Stimulated activated CD8-positive, alpha-beta memory T cell treated with anti-CD3 and anti-CD28 coated beads, Interleukin-15, amount 100 ng/mL, for 48 hours (primary cell): ENCODE measurements around the gene GNG10.
A peak's percentile ranks its signal among the peaks of the same experiment; 100 is the strongest.
"Not testable (repeated sequence)": the region's sequence is repeated elsewhere in the genome, so short reads cannot be mapped to it uniquely, and the experiment has no call there.

ENCODE experiments used
- DNase-seq, 2 donors: peaks; one replicate each; pipeline ENCODE4 v3.0.0-alpha.2; 2020; ENCODE audit warnings: low read depth in 2 of 2

The GNG10 gene

GRCh38 chr9:111649016-111649415, 12.4 kb upstream of the GNG10 start:
- DNase-seq: no peak

DNA sequence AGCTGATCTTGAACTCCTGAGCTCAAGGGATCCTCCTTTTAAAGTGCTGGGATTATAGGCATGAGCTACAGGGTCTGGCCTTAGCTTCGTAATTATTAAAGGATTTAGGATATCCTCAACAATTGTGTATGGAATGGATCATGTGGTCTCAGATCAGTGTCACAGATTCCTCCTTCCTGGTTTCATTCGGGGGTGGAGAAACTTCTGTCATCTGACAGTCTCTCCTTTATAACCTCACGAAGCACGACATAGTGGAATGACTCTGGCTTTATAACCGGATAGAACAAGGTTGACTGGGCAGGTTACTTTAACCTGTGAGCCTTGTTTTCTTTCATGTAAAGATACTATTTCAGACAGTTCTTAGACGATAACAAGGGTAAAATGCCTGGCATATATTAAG, 4.4 kb upstream of the GNG10 start:
- DNase-seq: no peak

- DNase-seq: no peak
Measured at GRCh38 chr9:111658943-111659342, 2.5 kb upstream of the GNG10 start.

DNA sequence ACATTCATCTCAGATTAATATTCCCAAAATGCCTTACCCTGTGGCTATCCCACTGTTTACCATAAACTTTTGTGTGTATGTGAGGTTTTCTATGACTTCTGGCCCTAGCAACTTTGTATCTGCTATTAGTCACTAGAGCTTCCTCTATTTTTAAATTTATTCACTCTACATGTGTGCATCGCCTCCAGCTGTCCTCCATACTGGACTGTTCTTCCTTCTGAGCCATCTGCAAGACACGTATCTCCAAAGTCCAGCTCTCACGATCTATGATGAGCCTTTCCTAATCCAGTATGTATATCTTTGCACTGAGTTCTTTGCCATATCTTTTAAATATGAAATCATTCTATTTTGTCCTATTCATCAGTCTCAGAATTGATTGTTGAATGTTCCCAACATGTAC, 1.7 kb upstream of the GNG10 start:
- DNase-seq: no peak

GRCh38 chr9:111661802-111662521, 557 bp downstream of the GNG10 start:
- peak; percentile 3 to 9 for DNase-seq

DNA sequence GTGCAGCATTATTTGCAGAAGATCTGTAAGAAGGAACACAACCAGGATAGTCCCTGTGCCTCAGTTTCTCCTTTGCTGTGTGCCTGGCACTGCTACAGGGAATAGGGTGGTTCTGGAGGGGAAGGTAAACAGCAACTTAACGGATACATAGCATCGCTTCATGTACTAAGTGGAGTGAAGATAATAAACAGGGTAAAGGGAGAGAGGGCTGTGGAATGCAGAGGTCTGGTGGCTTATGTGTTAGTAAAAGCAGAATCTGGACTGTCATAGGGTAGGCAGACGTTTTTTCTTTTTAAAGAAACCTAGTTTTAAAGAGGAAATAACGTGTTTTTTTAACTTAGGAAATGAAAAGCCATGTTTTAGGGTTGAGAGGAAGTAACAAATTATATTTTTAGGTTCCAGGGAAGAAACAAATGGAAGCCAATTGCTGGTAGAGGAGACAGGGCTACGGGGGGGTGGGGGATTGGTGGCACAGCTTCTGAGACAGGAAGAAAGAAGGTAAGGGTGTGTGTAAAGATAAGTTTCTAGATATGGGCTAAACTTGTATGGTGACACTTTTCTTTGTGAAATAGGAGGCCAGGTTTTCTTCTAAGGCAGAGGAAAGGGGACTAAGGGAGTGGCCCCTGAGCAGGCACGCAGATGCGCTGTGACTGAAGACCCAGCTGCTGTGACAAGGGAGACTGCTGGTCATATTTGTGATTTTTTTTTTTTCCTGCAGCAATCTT, 1.3 kb downstream of the GNG10 start:
- DNase-seq: no peak

DNA sequence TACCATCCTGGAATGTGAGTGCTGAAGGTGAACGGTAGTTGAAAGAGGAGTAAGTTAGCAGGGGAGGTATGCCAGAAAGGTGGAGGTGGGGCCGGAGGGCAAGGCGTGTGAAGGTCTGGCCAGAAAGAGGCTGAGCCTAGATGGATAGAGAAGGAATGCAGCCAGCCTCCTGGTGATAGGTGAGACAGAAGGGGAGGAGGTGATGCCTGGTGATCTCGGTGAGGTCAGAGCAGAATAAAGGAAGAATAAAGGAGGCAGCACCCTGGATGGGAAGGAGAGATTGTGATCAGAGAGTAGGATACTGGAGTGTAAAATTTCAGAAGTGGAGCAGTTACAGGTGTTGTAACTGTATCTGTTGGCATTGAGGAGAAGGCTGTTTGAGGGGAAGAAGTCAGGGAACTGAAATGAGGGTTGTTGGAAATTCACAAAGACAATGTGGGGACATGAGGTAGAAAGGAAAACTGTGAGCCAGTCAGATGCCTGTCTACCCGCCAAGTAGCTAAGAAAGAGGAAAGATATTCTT, 2.0 kb downstream of the GNG10 start:
- no peak for DNase-seq

DNA sequence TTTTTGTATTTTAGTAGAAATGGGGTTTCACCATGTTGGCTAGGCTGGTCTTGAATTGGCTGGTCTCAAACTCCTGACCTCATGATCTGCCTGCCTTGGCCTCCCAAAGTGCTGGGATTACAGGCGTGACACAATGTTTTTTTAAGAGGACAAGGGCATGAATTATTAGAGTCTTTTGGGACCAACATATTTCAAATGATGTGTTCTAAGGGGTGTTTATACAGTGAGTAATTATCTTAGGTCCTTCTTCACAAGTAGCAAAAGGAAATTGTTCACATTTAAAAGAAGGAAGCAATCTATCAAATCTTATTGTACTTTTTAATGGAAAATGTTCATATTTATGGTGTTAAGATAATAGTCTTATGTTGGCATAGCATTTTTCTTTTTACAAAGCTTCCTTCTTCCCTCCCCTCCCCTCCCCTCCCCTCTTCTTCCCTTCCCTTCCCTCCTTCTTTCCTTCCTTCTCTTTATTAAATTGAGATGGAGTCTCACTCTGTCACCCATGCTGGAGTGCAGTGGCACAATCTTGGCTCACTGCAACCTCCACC, 6.7 kb downstream of the GNG10 start:
- DNase-seq: no peak

DNA sequence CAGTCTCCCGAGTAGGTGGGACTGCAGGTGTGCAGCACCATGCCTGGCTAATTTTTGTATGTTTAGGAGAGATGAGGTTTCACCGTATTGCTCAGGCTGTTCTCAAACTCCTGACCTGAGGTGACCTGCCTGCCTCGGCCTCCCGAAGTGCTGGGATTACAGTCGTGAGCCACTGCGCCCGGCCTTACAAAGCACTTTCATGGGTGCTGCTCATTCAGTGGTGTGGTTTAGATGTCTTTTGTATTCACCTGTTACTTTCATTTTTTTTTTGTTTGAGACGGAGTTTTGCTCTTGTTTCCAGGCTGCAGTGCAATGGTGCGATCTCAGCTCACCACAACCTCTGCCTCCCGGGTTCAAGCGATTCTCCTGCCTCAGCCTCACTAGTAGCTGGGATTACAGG, 7.2 kb downstream of the GNG10 start:
- not testable (repeated sequence) for DNase-seq

- no peak for DNase-seq
Measured at GRCh38 chr9:111674319-111674718, 12.9 kb downstream of the GNG10 start.

- DNase-seq: no peak
Measured at GRCh38 chr9:111676116-111676515, 14.7 kb downstream of the GNG10 start.

DNA sequence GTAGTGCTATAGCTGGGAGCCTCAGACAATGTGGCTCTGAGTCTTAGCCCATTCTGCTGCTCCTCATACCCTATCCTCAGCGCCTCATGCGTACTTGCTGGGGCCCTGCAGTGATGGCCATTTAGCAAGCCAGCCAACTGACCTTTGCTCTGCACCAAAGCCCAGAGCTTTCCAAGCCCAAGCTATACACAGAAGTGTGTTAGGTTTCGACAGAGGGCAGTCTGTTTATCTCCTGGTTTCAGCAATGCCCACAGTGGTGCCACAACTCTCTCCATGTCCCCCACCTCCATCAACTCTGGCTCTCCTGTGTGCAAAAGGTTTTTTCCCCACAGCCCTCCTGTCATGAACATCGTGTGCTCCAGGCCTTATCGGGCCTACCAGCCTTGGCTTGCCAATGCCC, 16.9 kb downstream of the GNG10 start:
- DNase-seq: no peak

DNA sequence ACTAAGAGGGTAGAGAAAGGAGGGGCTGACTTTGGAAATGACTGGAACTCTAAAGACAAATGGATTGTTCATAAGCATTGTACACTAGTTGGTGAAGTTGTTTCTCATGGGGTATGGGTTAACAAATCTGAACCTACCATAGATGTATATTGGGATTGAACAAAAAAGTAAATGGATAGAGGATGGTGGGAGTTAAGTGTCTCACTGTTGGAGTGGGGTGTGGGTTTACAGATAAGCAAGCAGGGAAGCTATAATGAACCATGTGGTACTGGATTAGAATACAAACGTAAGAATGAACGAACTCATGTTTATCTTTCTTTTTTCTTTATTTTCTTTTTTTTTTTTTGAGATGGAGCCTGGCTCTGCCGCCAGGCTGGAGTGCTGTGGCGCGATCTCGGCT, 17.8 kb downstream of the GNG10 start:
- no peak for DNase-seq

DNA sequence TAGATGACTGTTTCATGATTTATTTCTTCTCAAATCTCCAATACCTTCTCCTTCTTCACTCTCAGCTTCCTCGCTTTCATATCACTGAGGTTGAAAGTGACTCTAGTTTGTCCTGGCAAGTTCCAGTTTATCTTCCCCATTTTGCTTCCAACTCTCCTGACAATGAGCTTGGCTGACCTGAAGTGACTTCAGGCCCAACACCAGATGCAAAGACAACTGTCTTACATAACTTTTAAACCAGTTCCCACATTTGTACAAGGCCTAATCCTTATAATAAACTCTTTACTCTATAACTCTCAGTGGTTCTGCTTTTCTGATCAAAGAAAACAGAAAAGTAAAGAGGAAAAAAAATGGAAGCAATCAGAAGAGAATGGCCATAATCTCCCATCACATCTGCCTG, 22.0 kb downstream of the GNG10 start:
- no peak for DNase-seq

DNA sequence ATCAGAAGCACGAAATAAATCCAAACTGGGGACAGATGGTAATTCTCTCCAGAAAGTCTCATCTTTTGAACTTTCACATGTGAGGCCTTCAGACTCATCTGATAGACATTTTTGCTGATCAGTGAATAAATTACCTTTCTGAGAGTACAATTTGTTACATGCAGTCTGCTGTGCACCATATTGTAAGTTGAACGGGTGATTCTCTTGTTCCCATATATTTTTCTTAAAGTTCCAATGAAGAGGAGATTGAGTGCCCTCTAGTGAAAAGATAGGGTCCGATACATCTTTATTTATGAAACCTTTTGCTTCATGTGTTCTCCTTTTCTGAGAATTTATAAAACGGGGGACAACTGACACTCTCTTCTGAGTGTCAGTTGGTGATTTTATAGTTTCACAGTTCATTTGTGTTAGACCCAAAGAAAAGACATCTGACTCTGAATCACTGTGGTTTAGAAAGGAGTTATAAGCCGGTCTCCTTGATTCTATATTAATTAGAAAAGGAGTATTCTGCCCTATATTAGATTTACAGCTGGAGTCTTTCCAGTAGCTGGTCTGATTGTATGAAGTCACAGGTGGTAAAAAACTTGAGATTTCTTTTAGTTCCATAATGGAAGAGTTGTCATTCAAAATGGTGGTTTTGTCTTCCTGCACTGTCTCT, 30.4 kb downstream of the GNG10 start:
- no peak for DNase-seq

DNA sequence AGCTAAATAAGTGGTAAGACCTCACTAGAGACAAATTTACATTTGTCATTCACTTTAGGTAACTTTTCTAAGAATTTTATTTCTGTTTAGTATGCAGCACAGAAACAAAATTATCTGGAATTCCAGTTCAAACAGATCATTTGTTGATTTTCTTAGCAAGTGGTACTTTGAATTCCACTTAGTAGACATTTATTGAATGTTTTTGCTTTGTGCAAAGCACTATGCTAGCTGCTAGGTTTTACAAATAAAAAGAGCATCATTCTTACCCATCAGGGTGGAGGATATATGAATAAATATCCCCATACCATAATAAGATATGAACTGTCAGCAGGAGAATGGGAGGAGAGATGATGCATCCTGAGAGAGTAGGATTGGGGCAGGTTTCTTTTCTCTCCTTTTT, 35.4 kb downstream of the GNG10 start:
- no peak for DNase-seq

DNA sequence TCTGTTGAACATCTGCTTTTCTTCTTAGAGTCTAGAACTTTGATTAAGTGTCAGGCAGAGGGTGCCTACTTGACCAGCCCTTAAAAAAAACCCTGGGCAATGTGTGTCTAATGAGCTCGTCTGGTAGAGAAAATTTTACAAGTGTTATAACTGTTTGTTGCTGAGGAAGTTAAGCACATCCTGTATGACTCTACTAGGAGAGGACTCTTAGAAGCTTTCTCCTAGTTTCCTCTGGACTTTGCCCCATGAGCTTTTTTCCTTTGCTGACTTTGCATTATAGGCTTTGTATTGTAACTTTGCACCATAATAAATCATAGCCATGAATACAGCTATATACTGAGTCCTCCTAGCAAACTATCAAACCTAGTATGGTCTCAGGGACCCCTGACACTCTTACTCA, 39.4 kb downstream of the GNG10 start:
- DNase-seq: no peak

- no peak for DNase-seq
Measured at GRCh38 chr9:111704503-111704902, 43.1 kb downstream of the GNG10 start.

DNA sequence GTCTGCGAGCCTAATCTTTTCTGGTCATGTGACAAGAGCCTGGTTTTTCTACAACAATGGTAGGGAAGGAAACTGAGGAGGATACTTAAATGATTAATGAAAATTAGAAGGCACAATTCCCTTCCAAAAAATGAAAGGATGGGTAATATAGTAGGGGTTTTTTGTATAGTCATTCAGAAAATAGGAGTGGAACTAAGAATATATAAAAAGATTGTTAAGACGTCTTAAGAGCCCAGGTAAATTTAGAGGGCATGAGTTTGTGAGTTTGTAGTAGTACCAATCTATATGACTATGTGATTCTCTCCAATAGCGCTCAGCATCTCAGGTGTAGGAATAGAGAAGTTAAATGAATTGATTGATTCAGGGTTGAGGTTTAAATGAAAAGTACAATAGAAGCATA, 50.1 kb downstream of the GNG10 start:
- no peak for DNase-seq

- no peak for DNase-seq
Measured at GRCh38 chr9:111712369-111712768, 51.0 kb downstream of the GNG10 start.

DNA sequence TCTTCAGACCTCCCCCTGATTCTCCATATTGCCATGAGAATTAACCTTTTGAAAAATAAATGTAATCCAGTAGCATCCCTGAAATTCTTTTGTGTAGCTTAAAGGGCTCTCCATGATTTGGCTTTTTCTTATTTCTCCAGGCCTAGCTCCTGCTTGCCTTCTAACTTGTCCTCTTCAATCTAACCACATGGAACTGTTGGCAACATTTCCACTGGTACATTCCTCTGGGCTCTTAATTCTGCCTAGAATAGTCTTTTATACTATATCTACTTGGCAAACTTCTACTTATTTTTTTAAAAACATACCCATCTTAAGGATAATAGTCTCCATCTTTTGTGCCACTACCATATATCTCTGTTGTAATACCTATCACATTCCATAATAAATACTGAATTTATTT, 54.1 kb downstream of the GNG10 start:
- DNase-seq: no peak

- DNase-seq: no peak
Measured at GRCh38 chr9:111719541-111719940, 58.1 kb downstream of the GNG10 start.
